Keratinocyte (primary cell): ENCODE measurements around the gene GPC1. TPM values are rescaled to one million over a fixed set of nuclear protein-coding genes. Genes with fewer than 3 reads are reported as not detected.

ENCODE experiments used
- DNase-seq: peaks from one replicate; pipeline ENCODE4 v3.0.0-alpha.2; 2011; ENCODE audit warnings: low read depth, missing footprints, low spot score
- FAIRE-seq: peaks from 2 replicates; lab custom pipeline; 2011; peaks lifted over from hg19 to GRCh38; lab: Jason Lieb, UNC
- H2AFZ ChIP-seq: 2 replicates; pipeline ENCODE4 v1.6.0; 2012; ENCODE audit warnings: low read length, control low read depth, inconsistent platforms; ENCODE audit not compliant: control insufficient read depth
- H3K27ac ChIP-seq: 2 replicates; pipeline ENCODE4 v1.5.1; 2011; ENCODE audit warnings: low read length; ENCODE audit not compliant: control insufficient read depth, insufficient read depth
- H3K27me3 ChIP-seq: 3 replicates; pipeline ENCODE4 v1.6.0; 2011; ENCODE audit warnings: low read length; ENCODE audit not compliant: control insufficient read depth, insufficient read depth; ENCODE audit errors: extremely low read depth
- H3K36me3 ChIP-seq, 2 experiments: 2 replicates in 1 of 2; 3 replicates in 1 of 2; pipeline ENCODE4 v1.5.1; 2011; ENCODE audit warnings: low read length in 2 of 2, mild to moderate bottlenecking in 1 of 2; ENCODE audit not compliant: control insufficient read depth in 2 of 2, insufficient read depth in 2 of 2; ENCODE audit errors: extremely low read depth in 1 of 2
- H3K4me1 ChIP-seq: 3 replicates; pipeline ENCODE4 v1.5.1; 2011; ENCODE audit warnings: low read length; ENCODE audit not compliant: control insufficient read depth, insufficient read depth; ENCODE audit errors: extremely low read depth
- H3K4me2 ChIP-seq: 3 replicates; pipeline ENCODE4 v1.6.0; 2011; ENCODE audit warnings: low read depth, low read length; ENCODE audit not compliant: control insufficient read depth, insufficient read depth; ENCODE audit errors: extremely low read depth
- H3K4me3 ChIP-seq, 3 experiments: fragments of 200-600 bp in 1 of 3; sonication (generic) in 1 of 3; 2 replicates in 2 of 3; 3 replicates in 1 of 3; pipeline ENCODE4 v1.5.1; 2011 to 2016; ENCODE audit warnings: low read length in 3 of 3, mild to moderate bottlenecking in 3 of 3, control low read depth in 2 of 3, inconsistent platforms in 1 of 3, low read depth in 1 of 3, mixed read lengths in 1 of 3, mixed run types in 1 of 3, moderate library complexity in 1 of 3; ENCODE audit not compliant: control insufficient read depth in 2 of 3, insufficient read depth in 2 of 3; ENCODE audit errors: extremely low read depth in 1 of 3
- H3K79me2 ChIP-seq: 2 replicates; pipeline ENCODE4 v1.6.0; 2012; ENCODE audit warnings: low read length; ENCODE audit not compliant: control insufficient read depth, insufficient read depth
- H3K9ac ChIP-seq: 3 replicates; pipeline ENCODE4 v1.6.0; 2011; ENCODE audit warnings: low read length; ENCODE audit not compliant: control insufficient read depth, insufficient read depth; ENCODE audit errors: extremely low read depth
- H3K9me1 ChIP-seq: 3 replicates; pipeline ENCODE4 v1.6.0; 2011; ENCODE audit warnings: low read length; ENCODE audit not compliant: control insufficient read depth, insufficient read depth; ENCODE audit errors: extremely low read depth
- H3K9me3 ChIP-seq: 2 replicates; pipeline ENCODE4 v1.5.1; 2012; ENCODE audit warnings: low read depth, low read length; ENCODE audit not compliant: control insufficient read depth
- H4K20me1 ChIP-seq: 3 replicates; pipeline ENCODE4 v1.6.0; 2011; ENCODE audit warnings: low read length; ENCODE audit not compliant: control insufficient read depth, insufficient read depth; ENCODE audit errors: extremely low read depth
- EZH2 ChIP-seq: IDR thresholded peaks from one replicate; pipeline ENCODE4 v1.6.1; 2012; ENCODE audit warnings: inconsistent platforms, mild to moderate bottlenecking, low read length, moderate library complexity
- dilution Hi-C: fragments of 300-500 bp; cut with MboI; formaldehyde crosslinking; loops from one replicate; pipeline ENCODE4 v1.7.0; 2020; ENCODE audit warnings: low sequenced_read_pairs; ENCODE audit not compliant: extremely low pct_ligation_motif_present
- polyA plus RNA-seq, 5 experiments: library from polyadenylated mRNA; depleted of rRNA in 3 of 5; stranded (reverse) in 3 of 5; stranded (forward) in 1 of 5; unstranded in 1 of 5; fragments of >200 nt; gene quantifications; 1 replicate in 1 of 5; 2 replicates in 3 of 5; 3 replicates in 1 of 5; pipeline versions ENCODE4 v1.2.1 to v1.2.3, GENCODE V29; 2011 to 2012; ENCODE audit warnings: missing spikeins in 2 of 5, low read depth in 1 of 5, low replicate concordance in 1 of 5
- TF ChIP-seq, protein P1 (sequence below), 3 experiments: IDR thresholded peaks in 1 of 3; conservative IDR thresholded peaks in 1 of 3; optimal IDR thresholded peaks in 1 of 3; 2 replicates in 2 of 3; 3 replicates in 1 of 3; pipeline versions ENCODE3 to v1.5.1; 2011; ENCODE audit warnings: low read length in 3 of 3, mild to moderate bottlenecking in 3 of 3, moderate library complexity in 2 of 3, control low read depth in 1 of 3, inconsistent platforms in 1 of 3; ENCODE audit not compliant: insufficient read depth in 2 of 3; ENCODE audit errors: extremely low read depth in 1 of 3

Gene GPC1
- polyA plus RNA-seq, 1 donor (not counting 4 experiments of a cell fraction or from before 2014, with no cell fraction given): 46.6 TPM

- H3K27me3 ChIP-seq: no peaks in the 10 kb centered on the region
- H3K4me2 ChIP-seq: no peak overlapping the region
- H3K36me3 ChIP-seq: no peaks in the 10 kb centered on the region
- no peak overlapping the region for H3K4me3 ChIP-seq
- H3K27ac ChIP-seq: no peak overlapping the region
- no peak overlapping the region for H2AFZ ChIP-seq
- dilution Hi-C loops: no loop called here
- H3K9ac ChIP-seq: no peak overlapping the region
- FAIRE-seq: no peak
- peaks cover 3% of the 10 kb centered on the region for H3K4me1 ChIP-seq
- TF ChIP-seq, protein P1, sequence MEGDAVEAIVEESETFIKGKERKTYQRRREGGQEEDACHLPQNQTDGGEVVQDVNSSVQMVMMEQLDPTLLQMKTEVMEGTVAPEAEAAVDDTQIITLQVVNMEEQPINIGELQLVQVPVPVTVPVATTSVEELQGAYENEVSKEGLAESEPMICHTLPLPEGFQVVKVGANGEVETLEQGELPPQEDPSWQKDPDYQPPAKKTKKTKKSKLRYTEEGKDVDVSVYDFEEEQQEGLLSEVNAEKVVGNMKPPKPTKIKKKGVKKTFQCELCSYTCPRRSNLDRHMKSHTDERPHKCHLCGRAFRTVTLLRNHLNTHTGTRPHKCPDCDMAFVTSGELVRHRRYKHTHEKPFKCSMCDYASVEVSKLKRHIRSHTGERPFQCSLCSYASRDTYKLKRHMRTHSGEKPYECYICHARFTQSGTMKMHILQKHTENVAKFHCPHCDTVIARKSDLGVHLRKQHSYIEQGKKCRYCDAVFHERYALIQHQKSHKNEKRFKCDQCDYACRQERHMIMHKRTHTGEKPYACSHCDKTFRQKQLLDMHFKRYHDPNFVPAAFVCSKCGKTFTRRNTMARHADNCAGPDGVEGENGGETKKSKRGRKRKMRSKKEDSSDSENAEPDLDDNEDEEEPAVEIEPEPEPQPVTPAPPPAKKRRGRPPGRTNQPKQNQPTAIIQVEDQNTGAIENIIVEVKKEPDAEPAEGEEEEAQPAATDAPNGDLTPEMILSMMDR (optimal IDR thresholded peaks at IDR 0.05 in 1 of 3, IDR thresholded peaks at IDR 0.05 in 1 of 3, conservative IDR thresholded peaks at IDR 0.05 in 1 of 3; ENCODE audit: extremely low read depth in 1 of 3, insufficient read depth in 2 of 3, low read length in 3 of 3): no peak
- no peak for TF ChIP-seq EZH2
- no peaks in the 10 kb centered on the region for H3K79me2 ChIP-seq
- no peaks in the 10 kb centered on the region for H4K20me1 ChIP-seq
- no peaks in the 10 kb centered on the region for H3K9me1 ChIP-seq
- no peak for DNase-seq
- H3K9me3 ChIP-seq: no peaks in the 10 kb centered on the region
These were observed 46.8 kb upstream of the GPC1 start for GRCh38 chr2:240388471-240389301.

DNA sequence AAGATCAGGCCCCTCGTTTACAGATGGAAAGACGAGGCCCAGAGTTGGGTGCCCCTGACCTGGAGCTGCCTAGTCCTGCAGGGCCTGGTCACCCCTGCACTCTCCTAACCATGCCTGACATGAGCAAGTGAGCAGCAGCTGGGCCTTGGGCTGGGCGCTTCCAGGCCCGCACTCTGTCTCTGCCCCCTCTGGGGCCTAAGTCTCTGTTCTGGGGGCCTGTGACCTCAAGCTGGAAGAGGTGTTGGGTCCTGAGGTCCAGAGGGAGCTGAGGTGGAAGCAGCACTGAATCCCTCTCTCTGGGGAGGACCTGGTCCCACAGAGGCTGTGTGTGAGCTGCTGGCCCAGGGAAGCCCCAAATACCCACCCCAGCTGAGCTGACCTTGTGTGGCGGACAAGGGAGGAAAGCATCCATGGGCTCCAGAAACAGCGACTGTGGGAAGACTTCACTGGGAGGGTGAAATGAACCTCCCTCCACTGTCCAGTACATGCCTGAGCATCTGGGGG lies 46.1 kb upstream of the GPC1 start:
- no peak overlapping the region for H2AFZ ChIP-seq
- no peaks in the 10 kb centered on the region for H3K9me1 ChIP-seq
- H3K9me3 ChIP-seq: no peaks in the 10 kb centered on the region
- H3K4me1 ChIP-seq: peaks cover 3% of the 10 kb centered on the region
- no peaks in the 10 kb centered on the region for H4K20me1 ChIP-seq
- DNase-seq (no peak), FAIRE-seq (no peak)
- no peaks in the 10 kb centered on the region for H3K27me3 ChIP-seq
- H3K4me2 ChIP-seq: no peak overlapping the region
- dilution Hi-C loops: no loop called here
- TF ChIP-seq, protein P1 (optimal IDR thresholded peaks at IDR 0.05 in 1 of 3, IDR thresholded peaks at IDR 0.05 in 1 of 3, conservative IDR thresholded peaks at IDR 0.05 in 1 of 3; ENCODE audit: extremely low read depth in 1 of 3, insufficient read depth in 2 of 3, low read length in 3 of 3): no peak
- TF ChIP-seq EZH2: no peak
- H3K27ac ChIP-seq: no peak overlapping the region
- H3K79me2 ChIP-seq: no peaks in the 10 kb centered on the region
- no peak overlapping the region for H3K9ac ChIP-seq
- no peak overlapping the region for H3K4me3 ChIP-seq
- H3K36me3 ChIP-seq: no peaks in the 10 kb centered on the region
